NK-92 (cell line): ENCODE data around the gene POP7.
"Not testable (repeated sequence)": the region's sequence is repeated elsewhere in the genome, so short reads cannot be mapped to it uniquely, and the experiment has no call there.

Experiments used
- DNase-seq: peaks from one replicate; lab custom pipeline; 2025; ENCODE audit not compliant: unreplicated experiment; lab: John Stamatoyannopoulos, UW

Gene POP7

DNA sequence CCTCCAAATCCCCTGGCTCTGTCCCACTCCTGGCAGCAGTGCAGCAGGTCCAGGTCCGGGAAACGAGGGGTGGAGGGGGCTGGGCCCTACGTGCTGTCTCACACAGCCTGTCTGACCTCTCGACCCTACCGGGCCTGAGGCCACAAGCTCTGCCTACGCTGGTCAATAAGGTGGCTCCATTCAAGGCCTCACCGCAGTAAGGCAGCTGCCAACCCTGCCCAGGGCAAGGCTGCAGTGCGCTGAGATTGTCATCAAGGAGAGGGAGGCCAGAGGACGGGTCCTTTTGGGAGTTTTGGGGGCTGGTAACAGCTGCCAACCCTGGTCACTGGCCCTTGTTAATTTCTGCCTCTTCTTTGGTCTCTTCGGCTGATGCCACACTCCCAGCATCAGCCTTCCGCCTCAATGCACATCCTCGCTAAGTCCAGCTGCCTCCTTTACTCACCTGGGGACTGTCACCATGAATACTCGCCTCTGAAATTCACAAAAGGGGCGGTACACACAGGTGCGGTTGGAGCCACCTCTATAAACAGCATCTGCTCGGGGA, 17.9 kb downstream of the POP7 start:
- DNase-seq, result no peak

DNA sequence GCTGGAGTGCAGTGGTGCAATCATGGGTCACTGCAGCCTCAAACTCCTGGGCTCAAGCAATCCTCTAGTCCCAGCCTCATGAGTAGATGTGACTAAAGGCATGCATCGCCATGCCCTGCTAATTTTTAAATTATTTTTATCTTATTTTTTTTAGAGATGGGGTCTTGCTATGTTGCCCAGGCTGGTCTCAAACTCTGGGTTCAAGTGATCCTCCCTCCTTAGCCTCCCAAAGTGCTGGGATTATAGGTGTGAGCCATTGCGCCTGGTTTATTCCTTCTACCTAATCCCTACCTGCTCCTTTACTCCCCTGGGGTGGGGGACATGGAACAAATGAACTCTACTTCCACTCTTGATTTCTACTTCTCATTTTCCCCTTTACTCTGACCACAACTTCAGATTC, 18.4 kb downstream of the POP7 start:
- not testable (repeated sequence) for DNase-seq

DNA sequence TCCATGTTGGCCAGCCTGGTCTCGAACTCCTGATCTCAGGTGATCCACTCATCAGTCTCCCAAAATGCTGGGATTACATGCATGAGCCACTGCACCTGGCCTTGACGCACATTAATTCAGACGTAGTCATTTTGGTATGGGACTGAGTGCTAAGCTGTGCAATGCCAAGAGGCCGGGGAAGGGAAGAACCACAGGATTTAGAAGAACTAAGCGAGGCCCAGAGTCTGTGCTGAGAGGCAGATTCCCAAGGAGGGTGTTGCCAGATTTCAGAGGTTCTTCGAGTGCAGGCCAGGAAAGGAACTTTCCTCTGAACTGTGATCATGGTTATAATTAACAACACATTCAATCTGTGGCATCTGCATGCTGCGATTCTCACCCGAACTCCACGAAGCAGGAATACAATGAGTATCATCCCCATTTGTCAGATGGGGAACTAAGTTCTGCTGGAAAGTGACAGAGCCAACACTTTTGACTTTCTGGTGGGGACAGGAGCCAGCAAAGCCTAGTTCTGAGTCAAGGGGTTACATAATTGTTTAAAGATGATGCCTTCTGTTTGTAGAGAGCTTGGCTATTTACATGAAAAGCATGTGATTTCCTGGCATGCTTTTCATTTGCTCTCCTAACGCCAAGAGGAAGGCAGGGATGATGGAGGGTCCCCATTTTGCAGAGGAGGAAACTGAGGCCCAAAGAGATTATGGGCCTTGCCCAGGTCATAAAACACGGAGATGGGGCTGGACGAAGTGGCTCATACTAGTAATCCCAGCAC, 21.3 kb downstream of the POP7 start:
- DNase-seq, result no peak

DNA sequence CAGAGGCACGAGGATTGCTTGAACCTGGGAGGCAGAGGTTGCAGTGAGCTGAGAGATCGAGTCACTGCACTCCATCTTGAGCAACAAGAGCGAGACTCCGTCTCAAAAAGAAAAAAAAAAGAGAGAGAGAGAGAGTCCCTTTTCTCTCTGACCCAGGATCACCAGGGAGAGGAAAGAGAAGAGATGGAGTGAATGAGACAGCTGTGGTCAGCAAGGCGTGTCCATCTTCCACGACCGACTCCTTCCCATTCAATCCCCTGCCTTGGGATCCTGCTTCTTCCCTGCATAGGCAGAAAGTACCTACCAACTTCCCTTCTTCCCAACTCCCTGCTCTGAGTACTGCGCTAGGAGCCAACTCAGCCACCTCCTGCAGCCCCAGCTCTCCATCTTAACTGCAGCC, 22.3 kb downstream of the POP7 start:
- DNase-seq, result no peak

DNA sequence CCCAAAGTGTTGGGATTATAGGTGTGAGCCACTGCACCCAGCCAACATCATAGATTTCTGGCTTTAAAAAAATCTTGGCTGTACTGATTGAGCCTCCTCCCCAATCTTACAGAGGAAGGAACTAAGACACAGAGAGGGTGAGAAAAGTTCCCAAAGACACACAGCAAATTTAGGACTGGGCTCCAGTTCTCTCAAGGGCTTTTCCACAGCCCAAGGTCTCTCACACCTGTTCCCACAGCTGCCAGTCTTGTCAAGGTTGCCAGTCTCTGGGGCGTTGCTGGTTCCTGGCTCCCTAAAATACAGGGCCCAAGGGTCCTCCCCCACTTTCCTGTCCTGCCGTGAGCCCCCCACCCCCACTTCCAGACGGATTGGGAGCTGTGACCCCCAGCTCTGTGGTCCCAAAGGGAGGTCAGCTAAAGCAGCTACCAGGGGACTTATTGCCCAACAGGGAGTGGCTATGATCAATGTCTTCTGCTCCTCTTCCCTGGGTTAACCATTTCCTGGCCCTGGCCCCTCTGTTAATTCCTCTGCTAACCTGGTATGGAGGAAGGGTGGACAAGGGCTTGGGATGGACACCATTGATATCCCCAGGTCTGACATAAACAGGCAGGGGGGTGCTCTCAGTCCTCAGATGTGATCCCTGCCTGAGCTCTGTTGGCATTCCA, 24.3 kb downstream of the POP7 start:
- no peak for DNase-seq

DNA sequence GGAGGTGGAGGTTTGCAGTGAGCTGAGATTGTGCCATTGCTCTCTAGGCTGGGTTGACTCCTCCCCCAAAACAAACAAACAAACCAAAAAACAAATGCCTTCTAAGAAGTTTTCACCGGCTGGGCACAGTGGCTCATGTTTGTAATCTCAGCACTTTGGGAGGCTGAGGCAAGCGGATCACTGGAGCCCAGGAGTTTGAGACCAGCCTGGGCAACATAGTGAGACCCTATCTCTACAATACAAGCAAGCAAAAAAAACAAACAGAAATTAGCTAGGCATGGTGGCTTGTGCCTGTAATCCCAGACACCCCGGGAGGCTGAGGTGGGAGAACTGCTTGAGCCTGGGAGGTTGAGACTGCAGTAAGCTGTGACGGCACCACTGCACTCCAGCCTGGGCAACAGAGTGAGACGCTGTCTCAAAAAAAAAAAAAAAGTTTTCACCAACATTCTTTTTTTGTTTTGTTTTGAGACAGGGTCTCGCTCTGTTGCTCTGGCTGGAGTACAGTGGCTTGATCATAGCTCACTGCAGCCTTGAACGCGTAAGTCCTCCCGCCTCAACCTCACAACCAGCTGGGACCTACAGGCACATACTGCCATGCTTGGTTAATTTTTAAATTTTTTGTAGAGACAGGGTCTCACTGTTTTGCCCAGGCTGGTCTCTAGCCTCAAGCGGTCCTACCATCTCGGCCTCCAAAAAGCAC, 26.2 kb downstream of the POP7 start:
- no peak for DNase-seq

DNA sequence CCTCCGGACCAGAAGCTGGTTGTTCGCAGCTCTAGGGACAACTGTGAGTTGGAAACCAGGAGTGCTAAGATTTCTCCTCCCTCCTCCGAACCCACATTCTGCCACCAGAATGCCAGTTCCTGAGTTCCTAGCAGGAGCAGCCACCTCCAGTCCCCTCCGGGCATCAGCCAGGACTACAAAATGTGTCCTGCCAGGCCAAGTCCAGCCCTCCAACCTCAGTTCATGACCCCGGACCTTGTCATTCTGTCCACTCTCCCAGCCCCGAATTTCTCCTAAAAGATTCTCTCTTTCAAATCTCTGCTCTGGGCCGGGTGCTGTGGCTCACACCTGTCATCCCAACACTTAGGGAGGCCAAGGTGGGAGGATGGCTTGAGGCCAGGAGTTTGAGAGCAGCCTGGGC, 29.8 kb downstream of the POP7 start:
- DNase-seq, result no peak

DNA sequence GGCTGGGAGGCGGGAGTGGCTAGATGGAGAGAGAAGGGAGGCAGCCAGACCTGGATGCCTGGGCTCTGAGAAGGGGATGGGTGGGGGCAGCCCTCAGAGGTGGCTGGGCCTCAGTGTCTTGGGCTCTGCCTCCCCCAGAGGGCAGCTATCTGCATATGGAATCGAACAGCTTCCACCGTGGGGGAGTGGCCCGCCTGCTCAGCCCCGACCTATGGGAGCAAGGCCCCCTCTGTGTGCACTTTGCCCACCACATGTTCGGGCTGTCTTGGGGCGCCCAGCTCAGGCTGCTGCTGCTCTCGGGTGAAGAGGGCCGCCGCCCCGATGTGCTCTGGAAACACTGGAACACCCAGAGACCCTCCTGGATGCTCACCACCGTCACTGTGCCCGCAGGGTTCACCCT, 30.8 kb downstream of the POP7 start:
- DNase-seq, result no peak

DNA sequence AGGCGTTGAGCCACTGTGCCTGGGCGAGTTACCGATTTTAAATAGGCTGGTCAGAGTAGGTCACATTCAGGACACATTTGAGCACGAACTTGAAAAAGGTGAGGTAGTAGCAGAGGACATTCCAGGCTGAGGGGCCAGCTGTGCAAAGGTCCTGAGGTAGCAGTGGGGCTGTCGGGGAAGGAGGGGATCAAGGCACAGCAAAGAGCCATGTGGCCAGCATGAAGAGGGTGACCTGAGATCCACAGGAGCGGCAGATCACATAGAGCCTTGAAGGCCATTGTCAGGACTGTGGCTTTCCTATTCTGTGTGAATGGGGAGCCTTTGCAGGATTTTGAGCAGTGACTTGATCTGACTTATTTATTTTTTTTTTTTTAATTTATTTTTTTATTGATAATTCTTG, 34.0 kb downstream of the POP7 start:
- no peak for DNase-seq

DNA sequence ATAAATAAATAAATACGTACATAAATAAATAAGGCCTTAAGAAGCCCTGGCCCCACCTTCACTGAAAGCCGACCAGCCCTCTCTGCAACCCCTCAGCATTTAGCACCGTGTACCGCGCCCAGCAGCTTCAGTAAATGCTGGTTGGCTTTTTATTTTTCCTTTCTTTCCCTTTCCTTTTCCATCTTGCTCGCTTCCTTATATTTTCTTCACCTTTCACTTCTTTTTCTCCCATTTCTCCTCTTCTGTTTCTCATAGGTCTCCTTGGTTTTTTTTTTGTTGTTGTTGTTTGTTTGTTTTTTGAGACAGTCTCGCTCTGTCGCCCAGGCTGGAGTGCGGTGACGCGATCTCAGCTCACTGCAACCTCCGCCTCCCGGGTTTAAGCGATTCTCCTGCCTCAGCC, 38.7 kb downstream of the POP7 start:
- no peak for DNase-seq

DNA sequence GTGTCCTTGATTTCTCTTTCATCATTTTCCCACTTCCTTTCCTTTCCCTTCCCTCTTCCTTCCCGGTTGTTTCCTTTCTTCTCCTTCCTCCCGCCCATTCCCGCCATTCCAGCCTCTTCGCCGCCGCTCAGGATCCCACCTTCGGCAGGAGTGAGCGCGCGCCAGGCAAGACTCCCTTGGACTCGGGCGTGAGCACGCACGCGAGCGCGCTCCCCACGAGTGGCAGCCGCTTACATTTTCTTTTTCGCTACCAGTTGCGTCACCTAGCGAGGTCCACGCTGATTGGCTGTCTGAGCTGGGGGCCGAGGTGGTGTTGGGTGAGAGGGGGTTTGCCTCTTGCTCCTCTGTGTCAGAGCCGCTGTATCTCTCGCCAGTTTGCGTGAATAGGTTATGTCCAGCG, 39.3 kb downstream of the POP7 start:
- DNase-seq, result no peak

DNA sequence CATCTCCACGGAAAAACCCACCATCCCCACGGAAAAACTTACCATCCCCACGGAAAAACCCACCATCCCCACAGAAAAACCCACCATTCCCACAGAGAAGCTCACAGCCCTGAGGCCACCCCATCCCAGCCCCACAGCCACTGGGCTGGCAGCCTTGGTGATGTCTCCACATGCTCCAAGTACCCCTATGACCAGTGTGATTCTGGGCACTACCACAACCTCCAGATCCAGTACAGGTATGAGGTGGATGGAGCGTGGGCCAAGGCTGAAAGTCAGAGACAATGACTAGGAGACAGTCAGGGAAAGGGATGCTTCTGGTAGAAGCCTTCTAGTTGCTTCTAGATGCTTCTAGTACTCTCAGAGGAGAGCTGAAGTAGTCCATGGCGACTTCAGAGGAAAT, 47.1 kb downstream of the POP7 start:
- DNase-seq, result no peak

DNA sequence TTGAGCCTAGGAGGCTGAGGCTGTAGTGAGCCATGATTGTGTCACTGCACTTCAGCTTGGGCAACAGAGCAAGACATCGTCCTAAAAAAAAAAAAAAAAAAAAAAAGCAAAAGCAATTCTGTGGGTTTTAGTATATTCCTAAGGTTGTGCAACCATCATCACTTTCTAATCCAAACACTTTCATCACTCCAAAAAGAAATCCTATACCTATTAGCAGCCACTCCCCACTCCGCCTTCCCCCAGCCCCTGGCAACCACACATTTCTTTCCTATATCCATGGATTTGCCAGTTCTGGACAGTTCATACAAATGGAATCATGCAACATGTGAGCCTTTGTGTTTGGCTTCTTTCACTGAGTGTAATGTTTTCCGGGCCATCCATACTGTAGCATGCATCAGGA, 47.8 kb downstream of the POP7 start:
- DNase-seq, result no peak
